Measurements from ENCODE around the gene HIVEP3. TPM values are rescaled to one million over a fixed set of nuclear protein-coding genes. Genes with fewer than 3 reads are reported as not detected.

The HIVEP3 gene
- total RNA-seq, 1 donor from 2014 or later, result 5.7 TPM

GRCh38 chr1:41664861-41665640 is 253.7 kb downstream of the HIVEP3 start:
- no peak overlapping the region for H3K4me3 ChIP-seq
- no peaks in the 10 kb centered on the region for H3K9me3 ChIP-seq (replicated peaks)
- intact Hi-C loops (cut with micrococcal nuclease), result no loop called here
- H3K4me1 ChIP-seq, result peaks cover 32% of the 10 kb centered on the region
- H3K27me3 ChIP-seq (ENCODE audit: low read depth), result no peaks in the 10 kb centered on the region
- no peak overlapping the region for H3K27ac ChIP-seq (replicated peaks)
- TF ChIP-seq CTCF (IDR thresholded peaks at IDR 0.05; ENCODE audit: borderline replicate concordance), result no peak
- H3K36me3 ChIP-seq, result no peaks in the 10 kb centered on the region
- DNase-seq, result no peak

- peak overlapping the region; percentile 92 for H3K27ac ChIP-seq (replicated peaks)
- no peaks in the 10 kb centered on the region for H3K9me3 ChIP-seq (replicated peaks)
- intact Hi-C loops (cut with micrococcal nuclease), result no loop called here
- H3K27me3 ChIP-seq (ENCODE audit: low read depth), result no peaks in the 10 kb centered on the region
- H3K36me3 ChIP-seq, result no peaks in the 10 kb centered on the region
- TF ChIP-seq CTCF (IDR thresholded peaks at IDR 0.05; ENCODE audit: borderline replicate concordance), result no peak
- no peak overlapping the region for H3K4me3 ChIP-seq
- H3K4me1 ChIP-seq, result peaks cover 32% of the 10 kb centered on the region
- DNase-seq, result no peak
These were observed 254.9 kb downstream of the HIVEP3 start for GRCh38 chr1:41663671-41664400.

- peaks cover 32% of the 10 kb centered on the region for H3K4me1 ChIP-seq
- intact Hi-C loops (cut with micrococcal nuclease), result no loop called here
- no peaks in the 10 kb centered on the region for H3K9me3 ChIP-seq (replicated peaks)
- no peaks in the 10 kb centered on the region for H3K36me3 ChIP-seq
- peak overlapping the region; percentile 80 for H3K4me3 ChIP-seq
- TF ChIP-seq CTCF (IDR thresholded peaks at IDR 0.05; ENCODE audit: borderline replicate concordance), result no peak
- H3K27me3 ChIP-seq (ENCODE audit: low read depth), result no peaks in the 10 kb centered on the region
- DNase-seq, result peak; percentile 47
- peak overlapping the region; percentile 92 for H3K27ac ChIP-seq (replicated peaks)
These were observed 255.8 kb downstream of the HIVEP3 start for GRCh38 chr1:41662765-41663437.

- intact Hi-C loops (cut with micrococcal nuclease), result no loop called here
- no peaks in the 10 kb centered on the region for H3K9me3 ChIP-seq (replicated peaks)
These were observed 256.5 kb downstream of the HIVEP3 start for GRCh38 chr1:41662061-41662764.

More at GRCh38 chr1:41662061-41662764, 256.5 kb downstream of the HIVEP3 start:
- H3K36me3 ChIP-seq, result no peaks in the 10 kb centered on the region
- H3K27me3 ChIP-seq (ENCODE audit: low read depth), result no peaks in the 10 kb centered on the region
- H3K4me1 ChIP-seq, result peaks cover 32% of the 10 kb centered on the region
- H3K4me3 ChIP-seq, result peak overlapping the region; percentile 80
- DNase-seq, result peak; percentile 65
- TF ChIP-seq CTCF (IDR thresholded peaks at IDR 0.05; ENCODE audit: borderline replicate concordance), result no peak
- peak overlapping the region; percentile 92 for H3K27ac ChIP-seq (replicated peaks)

Measured in left ventricle myocardium inferior (tissue), 1 donor.